Transverse colon (tissue), 4 donors: ENCODE measurements around the gene ISYNA1.

Experiments
- CTCF ChIP-seq, 5 experiments: fragments of 200-600 bp in 3 of 5; fragments of 450-650 bp in 2 of 5; sonication (generic) in 3 of 5; IDR thresholded peaks; 1 replicate in 2 of 5; 2 replicates in 3 of 5; pipeline ENCODE4 v1.5.1; 2016 to 2017; ENCODE audit warnings: antibody characterized with exemption in 5 of 5, inconsistent platforms in 3 of 5, mild to moderate bottlenecking in 2 of 5, moderate library complexity in 1 of 5
- EP300 ChIP-seq: sonication (generic); formaldehyde crosslinking; IDR thresholded peaks from one replicate; pipeline ENCODE4 v1.6.1; 2017; ENCODE audit warnings: antibody characterized with exemption, low read depth
- POLR2A ChIP-seq: fragments of 450-650 bp; IDR thresholded peaks from one replicate; pipeline ENCODE4 v1.6.1; 2016; ENCODE audit warnings: antibody characterized with exemption, mild to moderate bottlenecking, moderate library complexity
- POLR2AphosphoS5 ChIP-seq, 3 donors: sonication (generic); formaldehyde crosslinking; IDR thresholded peaks; one replicate each; pipeline ENCODE4 v1.6.1; 2016; ENCODE audit warnings: antibody characterized with exemption in 3 of 3

GRCh38 chr19:18392926-18393325 is 45.0 kb downstream of the ISYNA1 start:
- no peak for TF ChIP-seq CTCF (IDR thresholded peaks at IDR 0.05)
- no peak for TF ChIP-seq POLR2A
- TF ChIP-seq EP300: no peak
- no peak for TF ChIP-seq POLR2AphosphoS5 (IDR thresholded peaks at IDR 0.05)
